MCF 10A (cell line): Measurements from ENCODE around the gene LRRC42. TPM values are rescaled to one million over a fixed set of nuclear protein-coding genes. Genes with fewer than 3 reads are reported as not detected.
"Not testable (repeated sequence)": the region's sequence is repeated elsewhere in the genome, so short reads cannot be mapped to it uniquely, and the experiment has no call there.

Source experiments
- BruUV-seq: library from RNA; stranded (reverse); fragments of 400-500 nt; replicated peaks from 2 replicates; lab custom pipeline; 2021; lab: Mats Ljungman, UMichigan
- CTCF ChIA-PET: fragments of 300-600 bp; sonication (Branson Sonifier 250); formaldehyde crosslinking; extraction: SDS; loops from one replicate; lab custom pipeline; 2021; ENCODE audit warnings: antibody characterized with exemption, inconsistent platforms; lab: Yijun Ruan, JAX
- POLR2A ChIA-PET: fragments of 300-600, 350-650 bp; sonication (Branson Sonifier 250); formaldehyde crosslinking; extraction: SDS; loops from one replicate; lab custom pipeline; 2020; ENCODE audit warnings: antibody characterized with exemption, inconsistent platforms; lab: Yijun Ruan, JAX
- DNase-seq: peaks from one replicate; pipeline ENCODE4 v3.0.0-alpha.2; 2018; ENCODE audit not compliant: unreplicated experiment
- H3K27ac Mint-ChIP-seq: one replicate; pipeline ENCODE4 v1.8.0; 2022; ENCODE audit warnings: mild to moderate bottlenecking, low read depth, mixed read lengths; ENCODE audit not compliant: unreplicated experiment
- H3K27me3 Mint-ChIP-seq: one replicate; pipeline ENCODE4 v1.8.0; 2022; ENCODE audit warnings: mixed read lengths; ENCODE audit not compliant: insufficient read depth, unreplicated experiment
- H3K36me3 Mint-ChIP-seq: one replicate; pipeline ENCODE4 v1.8.0; 2022; ENCODE audit warnings: mild to moderate bottlenecking, moderate library complexity, mixed read lengths; ENCODE audit not compliant: insufficient read depth, unreplicated experiment
- H3K4me1 Mint-ChIP-seq: one replicate; pipeline ENCODE4 v1.8.0; 2022; ENCODE audit warnings: mixed read lengths; ENCODE audit not compliant: insufficient read depth, unreplicated experiment
- H3K4me3 Mint-ChIP-seq: one replicate; pipeline ENCODE4 v1.8.0; 2022; ENCODE audit warnings: mild to moderate bottlenecking, moderate library complexity, mixed read lengths; ENCODE audit not compliant: unreplicated experiment
- H3K9me3 Mint-ChIP-seq: one replicate; pipeline ENCODE4 v1.8.0; 2022; ENCODE audit warnings: mixed read lengths; ENCODE audit not compliant: unreplicated experiment
- CTCF ChIP-seq: fragments of 200-600 bp; IDR thresholded peaks from one replicate; pipeline ENCODE4 v1.8.0; 2022; ENCODE audit warnings: antibody characterized with exemption, mild to moderate bottlenecking; ENCODE audit not compliant: unreplicated experiment
- intact Hi-C: fragments of 100-400 bp; cut with micrococcal nuclease; formaldehyde crosslinking; loops from 2 replicates; pipeline ENCODE4 v1.14.1; 2022
- total RNA-seq: library from RNA; stranded (reverse); gene quantifications from 2 replicates; pipeline ENCODE4 v1.2.3, GENCODE V29; 2022

Gene LRRC42
- total RNA-seq, 1 experiment from 2014 or later, result 41.2 TPM

- Mint-ChIP-seq H3K36me3 (no peaks in the 10 kb centered on the region), H3K9me3 (no peaks in the 10 kb centered on the region), H3K4me3 (no peak overlapping the region), H3K27me3 (peaks cover 14% of the 10 kb centered on the region), H3K4me1 (no peaks in the 10 kb centered on the region), H3K27ac (no peak overlapping the region)
- no TSS peak for BruUV-seq
- no peak for TF ChIP-seq CTCF
- ChIA-PET CTCF (interaction anchor here (0.5 to 1.0 kb wide), 3 partner anchors 9 to 143 kb away, joined by 3 to 4 read pairs (median 3); no protein-coding TSS in a partner anchor), POLR2A (interaction anchor here (0.9 kb wide), 1 partner anchor 16 kb away, joined by 3 read pairs; no protein-coding TSS in a partner anchor)
- intact Hi-C loops, result no loop called here
- DNase-seq, result peak; percentile 12
Measured at GRCh38 chr1:54003249-54003646, 57.1 kb downstream of the LRRC42 start.

GRCh38 chr1:54003750-54004480 lies 57.8 kb downstream of the LRRC42 start:
- POLR2A ChIA-PET, H3K4me1 Mint-ChIP-seq, intact Hi-C loops, DNase-seq, H3K9me3 Mint-ChIP-seq, H3K27ac Mint-ChIP-seq, H3K4me3 Mint-ChIP-seq, H3K36me3 Mint-ChIP-seq, BruUV-seq: not testable (repeated sequence)
- CTCF ChIA-PET, result interaction anchor here (0.5 to 0.7 kb wide), 2 partner anchors 10 to 133 kb away, joined by 3 read pairs; no protein-coding TSS in a partner anchor
- H3K27me3 Mint-ChIP-seq, result peaks cover 14% of the 10 kb centered on the region

GRCh38 chr1:54004481-54005049 lies 58.4 kb downstream of the LRRC42 start:
- intact Hi-C loops, result no loop called here
- no peak for TF ChIP-seq CTCF
- Mint-ChIP-seq H3K36me3 (no peaks in the 10 kb centered on the region), H3K27me3 (peaks cover 14% of the 10 kb centered on the region), H3K9me3 (no peaks in the 10 kb centered on the region), H3K27ac (no peak overlapping the region), H3K4me3 (no peak overlapping the region), H3K4me1 (no peaks in the 10 kb centered on the region)
- ChIA-PET POLR2A (no interaction called here), CTCF (no interaction called here)
- no peak for DNase-seq
- BruUV-seq, result no TSS peak

- no peak for DNase-seq
- Mint-ChIP-seq H3K36me3 (peaks cover 4% of the 10 kb centered on the region), H3K27ac (no peak overlapping the region), H3K4me1 (no peaks in the 10 kb centered on the region), H3K4me3 (no peak overlapping the region), H3K27me3 (peaks cover 34% of the 10 kb centered on the region), H3K9me3 (no peaks in the 10 kb centered on the region)
- TF ChIP-seq CTCF, result no peak
- BruUV-seq, result no TSS peak
- POLR2A ChIA-PET, result interaction anchor here (1.0 kb wide), 1 partner anchor 8 kb away, joined by 3 read pairs; no protein-coding TSS in a partner anchor
- CTCF ChIA-PET, result no interaction called here
- intact Hi-C loops, result no loop called here
Measured at GRCh38 chr1:54006508-54006907, 60.4 kb downstream of the LRRC42 start.
